ENCODE measurements around the gene AATF. TPM values are rescaled to one million over a fixed set of nuclear protein-coding genes. Genes with fewer than 3 reads are reported as not detected.

AATF gene
- total and polyA plus RNA-seq, 2 donors (not counting 1 experiment from before 2014, with no cell fraction given), result 23.9 to 54.8 TPM

- Mint-ChIP-seq H3K4me3 (no peak overlapping the region), H3K27ac (no peak overlapping the region), H3K9me3 (ENCODE audit: insufficient read depth) (no peaks in the 10 kb centered on the region), H3K27me3 (peaks cover 40% of the 10 kb centered on the region), H3K4me1 (no peaks in the 10 kb centered on the region)
- DNase-seq (no peak), ATAC-seq (ENCODE audit: low read depth) (no peak)
- H3K9ac ChIP-seq (ENCODE audit: low read length), result no peak overlapping the region
- no peak overlapping the region for H3K4me2 ChIP-seq (replicated peaks; ENCODE audit: low read depth, low read length, poor library complexity, severe bottlenecking)
- H3K79me2 ChIP-seq (ENCODE audit: control insufficient read depth, insufficient read depth, low read length), result no peaks in the 10 kb centered on the region
- ChIA-PET CTCF (no interaction called here), POLR2A (no interaction called here)
- no peaks in the 10 kb centered on the region for H3K36me3 ChIP-seq (replicated peaks in 1 of 2; ENCODE audit: control extremely low read depth in 1 of 2, control insufficient read depth in 1 of 2, extremely low read depth in 1 of 2, insufficient read depth in 2 of 2, low read length in 1 of 2)
- no CpG with 5 or more reads among the region's 5 CpGs for WGBS (ENCODE audit: insufficient coverage)
- H4K20me1 ChIP-seq (ENCODE audit: control insufficient read depth, insufficient read depth, low read length, poor library complexity, severe bottlenecking), result no peaks in the 10 kb centered on the region
- H3K9me3 ChIP-seq (ENCODE audit: control extremely low read depth in 1 of 3, control insufficient read depth in 2 of 3, insufficient read depth in 1 of 3, low read length in 2 of 3), result no peaks in the 10 kb centered on the region
- H3K4me1 ChIP-seq (ENCODE audit: control insufficient read depth in 2 of 2, insufficient read depth in 2 of 2, low read length in 2 of 2), result no peaks in the 10 kb centered on the region
- intact Hi-C loops (cut with micrococcal nuclease), result no loop called here
- H3K4me3 ChIP-seq (ENCODE audit: control extremely low read depth in 1 of 5, extremely low read depth in 1 of 5, insufficient read depth in 1 of 5, low read depth in 2 of 5, low read length in 4 of 5), result no peak overlapping the region
- H3K27ac ChIP-seq (ENCODE audit: low read length in 2 of 2), result no peak overlapping the region
- no peak overlapping the region for H2AFZ ChIP-seq (ENCODE audit: insufficient read depth, low read depth, low read length, poor library complexity, severe bottlenecking)
- TF ChIP-seq CTCF (IDR thresholded peaks at IDR 0.05), result no peak
- TF ChIP-seq EZH2 (IDR thresholded peaks at IDR 0.05; ENCODE audit: borderline replicate concordance, insufficient read depth, low read depth, low read length, poor library complexity, severe bottlenecking), result no peak
- H3K27me3 ChIP-seq (replicated peaks in 1 of 4; ENCODE audit: control extremely low read depth in 1 of 4, control insufficient read depth in 3 of 4, insufficient read depth in 4 of 4, low read length in 3 of 4), result peaks cover 0 to 10% (median 4%) of the 10 kb centered on the region in 4 experiments
Measured at GRCh38 chr17:36910513-36910912, 38.2 kb upstream of the AATF start.

GRCh38 chr17:36911001-36911400 is 37.8 kb upstream of the AATF start:
- no peaks in the 10 kb centered on the region for H4K20me1 ChIP-seq (ENCODE audit: control insufficient read depth, insufficient read depth, low read length, poor library complexity, severe bottlenecking)
- no peaks in the 10 kb centered on the region for H3K36me3 ChIP-seq (replicated peaks in 1 of 2; ENCODE audit: control extremely low read depth in 1 of 2, control insufficient read depth in 1 of 2, extremely low read depth in 1 of 2, insufficient read depth in 2 of 2, low read length in 1 of 2)
- intact Hi-C loops (cut with micrococcal nuclease), result no loop called here
- no peak overlapping the region for H3K9ac ChIP-seq (ENCODE audit: low read length)
- TF ChIP-seq CTCF (IDR thresholded peaks at IDR 0.05), result no peak
- no peak for TF ChIP-seq EZH2 (IDR thresholded peaks at IDR 0.05; ENCODE audit: borderline replicate concordance, insufficient read depth, low read depth, low read length, poor library complexity, severe bottlenecking)
- no peak overlapping the region for H2AFZ ChIP-seq (ENCODE audit: insufficient read depth, low read depth, low read length, poor library complexity, severe bottlenecking)
- ATAC-seq (ENCODE audit: low read depth) (no peak), DNase-seq (no peak)
- no CpG with 5 or more reads among the region's 3 CpGs for WGBS (ENCODE audit: insufficient coverage)
- no peak overlapping the region for H3K27ac ChIP-seq (ENCODE audit: low read length in 2 of 2)
- ChIA-PET POLR2A (no interaction called here), CTCF (no interaction called here)
- no peaks in the 10 kb centered on the region for H3K4me1 Mint-ChIP-seq
- H3K27me3 Mint-ChIP-seq, result peaks cover 37% of the 10 kb centered on the region
- H3K9me3 Mint-ChIP-seq (ENCODE audit: insufficient read depth), result no peaks in the 10 kb centered on the region
- H3K4me3 ChIP-seq (ENCODE audit: control extremely low read depth in 1 of 5, extremely low read depth in 1 of 5, insufficient read depth in 1 of 5, low read depth in 2 of 5, low read length in 4 of 5), result no peak overlapping the region
- H3K27me3 ChIP-seq (replicated peaks in 1 of 4; ENCODE audit: control extremely low read depth in 1 of 4, control insufficient read depth in 3 of 4, insufficient read depth in 4 of 4, low read length in 3 of 4), result peaks cover 0 to 10% (median 4%) of the 10 kb centered on the region in 4 experiments
- H3K4me2 ChIP-seq (replicated peaks; ENCODE audit: low read depth, low read length, poor library complexity, severe bottlenecking), result no peak overlapping the region
- H3K27ac Mint-ChIP-seq, result no peak overlapping the region
- H3K79me2 ChIP-seq (ENCODE audit: control insufficient read depth, insufficient read depth, low read length), result no peaks in the 10 kb centered on the region
- no peaks in the 10 kb centered on the region for H3K4me1 ChIP-seq (ENCODE audit: control insufficient read depth in 2 of 2, insufficient read depth in 2 of 2, low read length in 2 of 2)
- H3K9me3 ChIP-seq (ENCODE audit: control extremely low read depth in 1 of 3, control insufficient read depth in 2 of 3, insufficient read depth in 1 of 3, low read length in 2 of 3), result no peaks in the 10 kb centered on the region
- H3K4me3 Mint-ChIP-seq, result no peak overlapping the region

All from B cell (primary cell).